Parathyroid adenoma (tissue), 2 donors: ENCODE data around the gene ANKRD50.
A peak's percentile ranks its signal among the peaks of the same experiment; 100 is the strongest.

Experiments
- H2AFZ ChIP-seq: fragments of 300-600 bp; sonication (generic); one replicate; pipeline ENCODE4 v1.7.0; 2017; ENCODE audit warnings: antibody characterized with exemption, mild to moderate bottlenecking
- H3K27ac ChIP-seq: fragments of 300-600 bp; sonication (generic); one replicate; pipeline ENCODE4 v1.7.0; 2017
- H3K27me3 ChIP-seq: fragments of 300-600 bp; sonication (generic); one replicate; pipeline ENCODE4 v1.7.0; 2017; ENCODE audit warnings: low read length; ENCODE audit not compliant: control insufficient read depth, insufficient read depth
- H3K36me3 ChIP-seq: fragments of 300-600 bp; sonication (generic); one replicate; pipeline ENCODE4 v1.7.0; 2017; ENCODE audit warnings: low read length; ENCODE audit not compliant: control insufficient read depth, insufficient read depth
- H3K4me1 ChIP-seq: fragments of 300-600 bp; sonication (generic); one replicate; pipeline ENCODE4 v1.7.0; 2017; ENCODE audit warnings: control low read depth
- H3K4me2 ChIP-seq: fragments of 300-600 bp; sonication (generic); one replicate; pipeline ENCODE4 v1.7.0; 2017; ENCODE audit warnings: low read length
- H3K4me3 ChIP-seq: fragments of 300-600 bp; sonication (generic); one replicate; pipeline ENCODE4 v1.7.0; 2017; ENCODE audit warnings: low read depth, low read length
- H3K79me2 ChIP-seq: fragments of 300-600 bp; sonication (generic); one replicate; pipeline ENCODE4 v1.7.0; 2017; ENCODE audit warnings: control low read depth
- H3K9ac ChIP-seq: fragments of 300-600 bp; sonication (generic); one replicate; pipeline ENCODE4 v1.7.0; 2017; ENCODE audit warnings: mild to moderate bottlenecking
- H3K9me3 ChIP-seq: fragments of 300-600 bp; sonication (generic); one replicate; pipeline ENCODE4 v1.7.0; 2017; ENCODE audit warnings: low read length; ENCODE audit not compliant: control insufficient read depth
- TF ChIP-seq, protein P1 (sequence below): fragments of 300-600 bp; sonication (generic); IDR thresholded peaks from one replicate; pipeline ENCODE4 v1.7.0; 2017; ENCODE audit warnings: antibody characterized with exemption, mild to moderate bottlenecking
- donor health status: primary hyperparathyroidism.

The ANKRD50 gene

DNA sequence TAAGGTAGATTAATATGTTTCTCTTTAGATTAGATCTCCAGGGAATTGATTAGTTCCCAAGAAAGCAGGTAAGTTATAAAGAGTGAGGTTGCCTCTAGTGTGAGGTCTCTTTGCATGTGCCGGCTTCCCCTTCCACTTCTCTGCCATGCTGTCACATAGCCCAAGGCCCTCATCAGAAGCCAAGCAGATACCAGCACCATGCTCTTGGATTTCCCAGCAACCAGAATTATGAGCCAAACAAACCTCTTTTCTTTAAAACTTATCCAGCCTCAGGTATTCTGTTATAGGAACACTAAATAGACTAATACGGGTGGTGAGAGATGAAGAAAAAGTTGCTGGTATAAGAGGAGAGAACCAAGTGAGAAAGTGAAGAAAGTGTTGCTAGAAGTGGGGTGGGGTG is 15.1 kb downstream of the ANKRD50 start:
- Histone ChIP-seq H3K4me1 (no peaks in the 10 kb centered on the region), H3K36me3 (no peaks in the 10 kb centered on the region), H3K4me2 (no peak overlapping the region), H2AFZ (no peak overlapping the region), H3K9ac (no peak overlapping the region), H3K9me3 (no peaks in the 10 kb centered on the region), H3K4me3 (no peak overlapping the region), H3K27ac (no peak overlapping the region), H3K79me2 (no peaks in the 10 kb centered on the region), H3K27me3 (no peaks in the 10 kb centered on the region)
- TF ChIP-seq, protein P1, sequence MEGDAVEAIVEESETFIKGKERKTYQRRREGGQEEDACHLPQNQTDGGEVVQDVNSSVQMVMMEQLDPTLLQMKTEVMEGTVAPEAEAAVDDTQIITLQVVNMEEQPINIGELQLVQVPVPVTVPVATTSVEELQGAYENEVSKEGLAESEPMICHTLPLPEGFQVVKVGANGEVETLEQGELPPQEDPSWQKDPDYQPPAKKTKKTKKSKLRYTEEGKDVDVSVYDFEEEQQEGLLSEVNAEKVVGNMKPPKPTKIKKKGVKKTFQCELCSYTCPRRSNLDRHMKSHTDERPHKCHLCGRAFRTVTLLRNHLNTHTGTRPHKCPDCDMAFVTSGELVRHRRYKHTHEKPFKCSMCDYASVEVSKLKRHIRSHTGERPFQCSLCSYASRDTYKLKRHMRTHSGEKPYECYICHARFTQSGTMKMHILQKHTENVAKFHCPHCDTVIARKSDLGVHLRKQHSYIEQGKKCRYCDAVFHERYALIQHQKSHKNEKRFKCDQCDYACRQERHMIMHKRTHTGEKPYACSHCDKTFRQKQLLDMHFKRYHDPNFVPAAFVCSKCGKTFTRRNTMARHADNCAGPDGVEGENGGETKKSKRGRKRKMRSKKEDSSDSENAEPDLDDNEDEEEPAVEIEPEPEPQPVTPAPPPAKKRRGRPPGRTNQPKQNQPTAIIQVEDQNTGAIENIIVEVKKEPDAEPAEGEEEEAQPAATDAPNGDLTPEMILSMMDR = no peak

DNA sequence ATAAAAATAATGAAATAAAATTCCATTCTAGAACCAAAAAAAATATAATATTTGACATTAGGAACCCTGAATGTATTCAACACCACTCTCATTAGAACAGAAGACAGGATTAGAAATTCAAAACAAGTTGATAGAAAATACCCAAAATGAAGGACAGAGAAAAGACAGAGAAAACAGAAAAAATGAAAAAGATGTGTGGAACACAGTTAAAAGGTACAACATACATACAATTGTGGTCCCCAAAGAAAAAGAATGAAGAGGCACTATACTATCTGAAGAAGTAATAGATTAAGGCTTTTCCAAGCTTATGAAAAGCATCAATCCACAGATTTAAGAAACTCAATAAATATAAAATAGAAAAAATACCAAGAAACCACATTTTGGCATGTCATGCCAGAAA is 16.4 kb downstream of the ANKRD50 start:
- H2AFZ ChIP-seq = no peak overlapping the region
- TF ChIP-seq, protein P1 = no peak
- no peaks in the 10 kb centered on the region for H3K9me3 ChIP-seq
- H3K36me3 ChIP-seq = no peaks in the 10 kb centered on the region
- no peak overlapping the region for H3K4me3 ChIP-seq
- H3K4me2 ChIP-seq = no peak overlapping the region
- no peak overlapping the region for H3K9ac ChIP-seq
- no peaks in the 10 kb centered on the region for H3K4me1 ChIP-seq
- no peaks in the 10 kb centered on the region for H3K27me3 ChIP-seq
- no peak overlapping the region for H3K27ac ChIP-seq
- no peaks in the 10 kb centered on the region for H3K79me2 ChIP-seq

DNA sequence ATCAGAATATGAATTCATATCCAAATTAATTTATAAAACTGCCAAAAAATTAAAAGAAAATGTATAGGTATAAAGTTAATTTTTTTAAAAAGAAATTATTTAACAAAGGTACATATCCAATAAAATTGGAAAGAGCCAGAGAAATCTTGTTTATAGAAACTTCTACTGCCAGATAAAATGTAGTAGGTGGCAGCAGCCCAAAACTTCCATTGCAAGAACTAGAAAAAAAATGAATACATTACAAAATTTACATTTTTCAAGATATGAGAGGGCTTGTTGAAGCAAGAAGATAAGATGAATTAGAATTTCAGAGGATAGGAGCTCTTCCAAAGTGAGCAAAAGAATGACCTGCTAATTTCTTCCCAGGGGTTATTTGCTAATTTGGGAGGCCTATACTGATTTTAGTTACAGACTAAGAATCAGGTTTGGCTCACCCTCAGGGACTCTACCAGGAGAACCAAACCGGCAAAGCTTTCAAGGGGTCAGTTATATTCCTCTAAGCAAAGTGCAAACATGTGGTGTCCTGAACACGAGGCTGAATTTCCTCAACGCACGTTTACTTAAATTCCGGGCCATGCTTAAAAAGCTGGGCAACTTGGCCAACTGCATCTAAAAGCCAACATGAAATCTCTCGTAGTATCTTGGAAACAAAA is 17.5 kb downstream of the ANKRD50 start:
- Histone ChIP-seq H3K79me2 (no peaks in the 10 kb centered on the region), H3K36me3 (no peaks in the 10 kb centered on the region), H3K4me2 (no peak overlapping the region), H3K4me1 (no peaks in the 10 kb centered on the region), H2AFZ (no peak overlapping the region), H3K9ac (no peak overlapping the region), H3K27ac (no peak overlapping the region), H3K4me3 (no peak overlapping the region), H3K9me3 (no peaks in the 10 kb centered on the region), H3K27me3 (no peaks in the 10 kb centered on the region)
- TF ChIP-seq, protein P1 = no peak

DNA sequence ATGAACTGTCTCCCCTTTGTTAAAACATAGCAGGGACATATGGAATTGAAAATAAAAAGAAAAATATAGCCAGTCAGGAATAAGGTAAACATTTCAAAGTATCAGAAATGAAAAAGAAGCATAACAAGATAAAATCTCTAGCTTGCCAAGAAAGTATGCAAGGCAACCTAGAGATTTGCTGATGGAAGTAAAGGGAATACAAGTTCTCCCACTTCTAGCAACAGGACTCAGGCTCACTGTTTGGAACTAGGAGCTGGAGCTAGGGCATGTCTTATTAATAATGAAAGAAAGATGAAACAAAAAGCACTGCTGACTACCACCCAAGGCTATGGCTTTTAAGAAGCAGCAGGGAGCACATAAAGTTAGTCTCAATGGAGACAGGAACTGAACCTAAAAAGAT is 18.2 kb downstream of the ANKRD50 start:
- Histone ChIP-seq H3K36me3 (no peaks in the 10 kb centered on the region), H3K27me3 (no peaks in the 10 kb centered on the region), H3K79me2 (no peaks in the 10 kb centered on the region), H3K4me1 (no peaks in the 10 kb centered on the region), H3K4me3 (no peak overlapping the region), H2AFZ (no peak overlapping the region), H3K4me2 (peak overlapping the region; percentile 18), H3K27ac (no peak overlapping the region), H3K9ac (no peak overlapping the region), H3K9me3 (no peaks in the 10 kb centered on the region)
- TF ChIP-seq, protein P1 = no peak

DNA sequence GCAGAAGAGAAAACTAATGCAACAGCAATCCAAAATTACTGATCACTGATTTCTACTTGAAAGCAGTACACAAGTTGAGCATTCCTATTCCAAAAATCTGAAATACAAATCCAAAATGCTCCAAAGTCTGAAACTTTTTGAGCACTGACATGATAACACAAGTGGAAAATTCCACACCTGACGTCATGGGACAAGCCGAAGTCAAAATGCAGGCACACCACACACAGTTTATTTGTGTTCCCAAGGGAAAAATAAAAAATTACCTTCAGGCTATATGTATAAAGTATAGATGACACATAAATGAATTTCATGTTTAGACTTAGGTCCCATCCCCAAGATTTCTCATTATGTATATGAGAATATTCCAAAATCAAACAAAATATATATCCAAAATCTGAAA is 20.7 kb downstream of the ANKRD50 start:
- Histone ChIP-seq H3K27ac (no peak overlapping the region), H3K9me3 (no peaks in the 10 kb centered on the region), H3K4me2 (no peak overlapping the region), H2AFZ (no peak overlapping the region), H3K36me3 (no peaks in the 10 kb centered on the region), H3K27me3 (no peaks in the 10 kb centered on the region), H3K4me1 (no peaks in the 10 kb centered on the region), H3K4me3 (no peak overlapping the region), H3K9ac (no peak overlapping the region), H3K79me2 (no peaks in the 10 kb centered on the region)
- TF ChIP-seq, protein P1 = no peak
